Hepatocyte (in vitro differentiated cells): ENCODE results near the gene BCL10. TPM values are rescaled to one million over a fixed set of nuclear protein-coding genes. Genes with fewer than 3 reads are reported as not detected.

Source experiments
- DNase-seq: peaks from one replicate; pipeline ENCODE4 v3.0.0-alpha.2; 2016; ENCODE audit warnings: low spot score
- H2AFZ ChIP-seq: fragments of 200-600 bp; sonication (generic); 2 replicates; pipeline ENCODE4 v1.6.0; 2016; ENCODE audit warnings: antibody characterized with exemption, mild to moderate bottlenecking
- H3K27ac ChIP-seq: fragments of 200-600 bp; sonication (generic); 2 replicates; pipeline ENCODE4 v1.5.1; 2016; ENCODE audit warnings: mild to moderate bottlenecking
- H3K27me3 ChIP-seq: fragments of 200-600 bp; sonication (generic); 2 replicates; pipeline ENCODE4 v1.6.1; 2016
- H3K36me3 ChIP-seq: fragments of 200-600 bp; sonication (generic); replicated peaks from 2 replicates; pipeline ENCODE4 v1.5.1; 2016; ENCODE audit warnings: low read depth; ENCODE audit not compliant: insufficient read depth
- H3K4me1 ChIP-seq: fragments of 200-600 bp; sonication (generic); 2 replicates; pipeline ENCODE4 v1.5.1; 2016; ENCODE audit warnings: mild to moderate bottlenecking, moderate library complexity; ENCODE audit not compliant: insufficient read depth
- H3K4me2 ChIP-seq: fragments of 200-600 bp; sonication (generic); 2 replicates; pipeline ENCODE4 v1.6.0; 2016
- H3K4me3 ChIP-seq: fragments of 200-600 bp; sonication (generic); 2 replicates; pipeline ENCODE4 v1.5.1; 2016; ENCODE audit warnings: mild to moderate bottlenecking
- H3K79me2 ChIP-seq: fragments of 200-600 bp; sonication (generic); 2 replicates; pipeline ENCODE4 v1.6.0; 2017; ENCODE audit warnings: mild to moderate bottlenecking
- H3K9me2 ChIP-seq: fragments of 200-600 bp; sonication (generic); replicated peaks from 2 replicates; pipeline ENCODE4 v1.6.0; 2017; ENCODE audit warnings: mild to moderate bottlenecking; ENCODE audit not compliant: insufficient read depth
- H3K9me3 ChIP-seq: fragments of 200-600 bp; sonication (generic); 2 replicates; pipeline ENCODE4 v1.5.1; 2016; ENCODE audit warnings: low read depth, mild to moderate bottlenecking
- H4K20me1 ChIP-seq: fragments of 200-600 bp; sonication (generic); 2 replicates; pipeline ENCODE4 v1.6.0; 2016; ENCODE audit warnings: mild to moderate bottlenecking; ENCODE audit not compliant: insufficient read depth, poor library complexity, severe bottlenecking
- EZH2 ChIP-seq: fragments of 200-600 bp; sonication (generic); IDR thresholded peaks from 2 replicates; pipeline ENCODE4 v1.6.1; 2016; ENCODE audit warnings: antibody characterized with exemption, mild to moderate bottlenecking, borderline replicate concordance
- EZH2phosphoT487 ChIP-seq: fragments of 200-600 bp; sonication (generic); IDR thresholded peaks from one replicate; pipeline ENCODE4 v1.6.1; 2018; ENCODE audit warnings: antibody characterized with exemption, mild to moderate bottlenecking, low read depth, moderate library complexity; ENCODE audit not compliant: unreplicated experiment, severe bottlenecking
- WGBS: methylation state at CpG from one replicate; pipeline ENCODE4 v1.1.6; 2016; ENCODE audit warnings: low lambda C conversion rate; ENCODE audit errors: missing lambda C conversion rate; 5-methylcytosine and 5-hydroxymethylcytosine counted together
- polyA plus RNA-seq: library from polyadenylated mRNA; unstranded; fragments of >200 nt; fragmentation: Nextera tagmentation; extraction: Ambion mirVana; gene quantifications from 2 replicates; pipeline ENCODE4 v1.2.1, GENCODE V29; 2016
- total RNA-seq: library from RNA; depleted of rRNA; stranded (reverse); fragments of >200 nt; gene quantifications from 2 replicates; pipeline ENCODE4 v1.2.3, GENCODE V29; 2014
- TF ChIP-seq, protein P1 (sequence below): fragments of 200-600 bp; sonication (generic); IDR thresholded peaks from 2 replicates; pipeline ENCODE4 v1.5.1; 2016; ENCODE audit warnings: antibody characterized with exemption, mild to moderate bottlenecking; ENCODE audit not compliant: poor library complexity

Gene BCL10
- total and polyA plus RNA-seq, 2 experiments from 2014 or later, result 25.9 to 33.5 TPM

DNA sequence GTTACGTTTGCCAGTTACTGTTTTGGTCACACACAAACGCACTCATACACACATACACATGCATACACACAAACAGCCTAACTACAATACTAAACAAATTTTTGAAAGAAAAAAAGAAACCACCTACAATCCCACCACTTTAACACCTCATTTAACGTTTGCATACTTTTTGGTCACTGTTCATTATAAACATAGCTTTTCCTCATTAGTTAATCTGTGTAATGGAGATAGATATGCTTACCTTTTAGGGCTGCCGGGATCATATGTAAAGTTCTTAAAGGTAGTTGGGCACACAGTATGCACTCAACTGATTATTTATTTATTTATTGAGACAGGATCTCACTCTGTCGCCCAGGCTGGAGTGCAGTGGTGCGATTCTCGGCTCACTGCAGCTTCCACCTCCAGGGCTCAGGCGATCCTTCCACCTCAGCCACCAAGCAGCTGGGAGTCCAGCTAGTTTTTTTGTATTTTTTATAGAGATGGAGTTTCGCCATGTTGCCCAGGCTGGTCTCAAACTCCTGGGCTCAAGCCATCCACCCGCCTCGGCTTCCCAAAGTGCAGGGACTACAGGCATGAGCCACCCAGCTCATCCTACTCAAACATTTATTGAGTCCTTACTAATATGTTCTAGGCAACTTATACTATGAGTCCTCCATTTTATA is 677 bp upstream of the BCL10 start:
- H3K9me3 ChIP-seq, result no peaks in the 10 kb centered on the region
- H4K20me1 ChIP-seq, result peaks cover 8% of the 10 kb centered on the region
- peak overlapping the region; percentile 20 for H3K4me3 ChIP-seq
- peak overlapping the region; percentile 36 for H2AFZ ChIP-seq
- H3K4me2 ChIP-seq, result peak overlapping the region; percentile 72
- 68% methylated on average over 11 of the region's 11 CpGs for WGBS
- H3K79me2 ChIP-seq, result peaks cover 33% of the 10 kb centered on the region
- H3K27ac ChIP-seq, result peak overlapping the region; percentile 89
- H3K27me3 ChIP-seq, result no peaks in the 10 kb centered on the region
- TF ChIP-seq EZH2 (no peak), EZH2phosphoT487 (no peak)
- TF ChIP-seq, protein P1, sequence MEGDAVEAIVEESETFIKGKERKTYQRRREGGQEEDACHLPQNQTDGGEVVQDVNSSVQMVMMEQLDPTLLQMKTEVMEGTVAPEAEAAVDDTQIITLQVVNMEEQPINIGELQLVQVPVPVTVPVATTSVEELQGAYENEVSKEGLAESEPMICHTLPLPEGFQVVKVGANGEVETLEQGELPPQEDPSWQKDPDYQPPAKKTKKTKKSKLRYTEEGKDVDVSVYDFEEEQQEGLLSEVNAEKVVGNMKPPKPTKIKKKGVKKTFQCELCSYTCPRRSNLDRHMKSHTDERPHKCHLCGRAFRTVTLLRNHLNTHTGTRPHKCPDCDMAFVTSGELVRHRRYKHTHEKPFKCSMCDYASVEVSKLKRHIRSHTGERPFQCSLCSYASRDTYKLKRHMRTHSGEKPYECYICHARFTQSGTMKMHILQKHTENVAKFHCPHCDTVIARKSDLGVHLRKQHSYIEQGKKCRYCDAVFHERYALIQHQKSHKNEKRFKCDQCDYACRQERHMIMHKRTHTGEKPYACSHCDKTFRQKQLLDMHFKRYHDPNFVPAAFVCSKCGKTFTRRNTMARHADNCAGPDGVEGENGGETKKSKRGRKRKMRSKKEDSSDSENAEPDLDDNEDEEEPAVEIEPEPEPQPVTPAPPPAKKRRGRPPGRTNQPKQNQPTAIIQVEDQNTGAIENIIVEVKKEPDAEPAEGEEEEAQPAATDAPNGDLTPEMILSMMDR, result no peak
- H3K4me1 ChIP-seq, result peaks cover 11% of the 10 kb centered on the region
- H3K9me2 ChIP-seq, result no peaks in the 10 kb centered on the region
- H3K36me3 ChIP-seq, result no peaks in the 10 kb centered on the region
- DNase-seq, result no peak

DNA sequence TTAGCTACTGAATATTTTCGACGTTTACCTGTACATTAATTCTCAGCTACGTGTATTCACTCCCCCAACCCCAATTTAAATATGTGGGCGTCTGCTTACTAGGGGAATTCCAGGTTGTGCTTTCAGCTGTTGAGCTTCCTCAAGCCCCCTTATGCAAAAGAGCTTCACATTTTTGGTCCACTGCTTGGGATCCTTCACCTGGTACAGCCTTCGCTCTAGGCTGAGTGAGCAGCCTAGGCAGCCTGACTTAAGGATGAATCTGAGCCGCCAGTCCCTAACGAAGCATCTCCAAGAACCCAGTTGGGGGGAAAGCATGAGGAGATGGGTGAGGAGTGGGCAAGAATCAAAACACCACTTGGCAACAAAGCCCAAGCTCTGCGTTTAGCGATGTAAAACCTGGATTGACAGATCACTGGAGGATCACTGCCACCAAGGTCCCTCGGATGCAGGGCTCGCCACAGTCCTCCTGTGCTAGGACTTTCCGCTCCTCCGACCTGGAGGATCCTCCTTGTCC is 674 bp downstream of the BCL10 start:
- peak overlapping the region; percentile 98 for H3K27ac ChIP-seq
- no peaks in the 10 kb centered on the region for H3K36me3 ChIP-seq
- H3K4me3 ChIP-seq, result peak overlapping the region; percentile 77
- H3K9me2 ChIP-seq, result no peaks in the 10 kb centered on the region
- no peaks in the 10 kb centered on the region for H3K27me3 ChIP-seq
- H2AFZ ChIP-seq, result peak overlapping the region; percentile 50
- no peaks in the 10 kb centered on the region for H3K9me3 ChIP-seq
- peaks cover 16% of the 10 kb centered on the region for H3K4me1 ChIP-seq
- WGBS, result 4% methylated on average over 13 of the region's 13 CpGs
- peak overlapping the region; percentile 78 for H3K4me2 ChIP-seq
- TF ChIP-seq, protein P1, result no peak
- TF ChIP-seq EZH2phosphoT487 (no peak), EZH2 (no peak)
- H4K20me1 ChIP-seq, result peaks cover 8% of the 10 kb centered on the region
- DNase-seq, result peak; percentile 23
- peaks cover 47% of the 10 kb centered on the region for H3K79me2 ChIP-seq

DNA sequence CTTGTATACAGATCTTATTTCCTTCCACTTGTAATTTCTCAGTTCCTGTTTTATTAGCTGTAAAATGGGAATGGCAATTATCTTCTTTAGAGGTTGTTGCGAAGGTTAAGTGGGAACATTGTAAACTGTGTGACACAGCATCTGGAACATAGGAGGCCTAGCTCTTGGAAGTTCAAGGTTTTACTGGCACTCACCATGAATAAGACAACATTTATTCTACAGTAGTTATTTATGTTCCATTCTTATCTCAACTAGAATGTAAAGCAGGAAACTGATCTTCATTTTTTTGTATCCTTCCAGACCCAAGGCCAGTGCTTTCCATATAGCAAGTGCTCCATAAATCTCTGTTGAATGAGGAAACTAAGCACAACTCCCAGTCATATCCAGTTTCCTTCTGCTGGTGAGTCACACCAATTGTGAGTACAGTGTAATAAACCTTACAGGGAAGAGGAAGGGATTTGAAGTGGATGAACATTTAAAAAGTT is 1.4 kb downstream of the BCL10 start:
- Histone ChIP-seq H3K27me3 (no peaks in the 10 kb centered on the region), H3K9me3 (no peaks in the 10 kb centered on the region), H3K79me2 (peaks cover 54% of the 10 kb centered on the region), H4K20me1 (peaks cover 8% of the 10 kb centered on the region), H3K27ac (peak overlapping the region; percentile 98), H3K36me3 (no peaks in the 10 kb centered on the region), H3K4me3 (peak overlapping the region; percentile 77), H3K4me1 (peaks cover 19% of the 10 kb centered on the region), H2AFZ (no peak overlapping the region), H3K9me2 (no peaks in the 10 kb centered on the region), H3K4me2 (peak overlapping the region; percentile 78)
- DNase-seq, result peak; percentile 73
- TF ChIP-seq EZH2, result no peak
- TF ChIP-seq, protein P1, result no peak
- no peak for TF ChIP-seq EZH2phosphoT487
- 41% methylated on average over 1 of the region's 1 CpG for WGBS
